ENCODE measurements around the gene CPNE2.

CPNE2 gene

GRCh38 chr16:57130950-57131321, 38.6 kb downstream of the CPNE2 start:
- TF ChIP-seq CTCF (IDR thresholded peaks at IDR 0.05; ENCODE audit: low read depth, low read length, missing control alignments), result no peak
- H3K4me3 ChIP-seq (replicated peaks; ENCODE audit: low read depth, low read length), result no peak overlapping the region
- no peak for DNase-seq (ENCODE audit: extremely low read depth, low read depth)

- H3K4me3 ChIP-seq (replicated peaks; ENCODE audit: low read depth, low read length), result no peak overlapping the region
- DNase-seq (ENCODE audit: extremely low read depth, low read depth), result no peak
- no peak for TF ChIP-seq CTCF (IDR thresholded peaks at IDR 0.05; ENCODE audit: low read depth, low read length, missing control alignments)
Measured at GRCh38 chr16:57131351-57131970, 39.1 kb downstream of the CPNE2 start.

- no peak overlapping the region for H3K4me3 ChIP-seq (replicated peaks; ENCODE audit: low read depth, low read length)
- DNase-seq (ENCODE audit: extremely low read depth, low read depth), result no peak
- no peak for TF ChIP-seq CTCF (IDR thresholded peaks at IDR 0.05; ENCODE audit: low read depth, low read length, missing control alignments)
Measured at GRCh38 chr16:57132470-57132869, 40.1 kb downstream of the CPNE2 start.

GRCh38 chr16:57133031-57133430, 40.6 kb downstream of the CPNE2 start:
- DNase-seq (ENCODE audit: extremely low read depth, low read depth), result no peak
- TF ChIP-seq CTCF (IDR thresholded peaks at IDR 0.05; ENCODE audit: low read depth, low read length, missing control alignments), result no peak
- H3K4me3 ChIP-seq (replicated peaks; ENCODE audit: low read depth, low read length), result no peak overlapping the region

- TF ChIP-seq CTCF (IDR thresholded peaks at IDR 0.05; ENCODE audit: low read depth, low read length, missing control alignments), result no peak
- DNase-seq (ENCODE audit: extremely low read depth, low read depth), result no peak
- no peak overlapping the region for H3K4me3 ChIP-seq (replicated peaks; ENCODE audit: low read depth, low read length)
Measured at GRCh38 chr16:57133886-57134285, 41.5 kb downstream of the CPNE2 start.

GRCh38 chr16:57134982-57135381, 42.6 kb downstream of the CPNE2 start:
- TF ChIP-seq CTCF (IDR thresholded peaks at IDR 0.05; ENCODE audit: low read depth, low read length, missing control alignments), result no peak
- H3K4me3 ChIP-seq (replicated peaks; ENCODE audit: low read depth, low read length), result no peak overlapping the region
- no peak for DNase-seq (ENCODE audit: extremely low read depth, low read depth)

- DNase-seq (ENCODE audit: extremely low read depth, low read depth), result no peak
- H3K4me3 ChIP-seq (replicated peaks; ENCODE audit: low read depth, low read length), result no peak overlapping the region
- no peak for TF ChIP-seq CTCF (IDR thresholded peaks at IDR 0.05; ENCODE audit: low read depth, low read length, missing control alignments)
Measured at GRCh38 chr16:57137043-57137442, 44.7 kb downstream of the CPNE2 start.

All from HFF-Myc (cell line).